NCI-H748 (cell line): ENCODE measurements around the gene RIPPLY3.
A peak's percentile ranks its signal among the peaks of the same experiment; 100 is the strongest.
"Not testable (repeated sequence)": the region's sequence is repeated elsewhere in the genome, so short reads cannot be mapped to it uniquely, and the experiment has no call there.

Experiments
- DNase-seq: peaks from one replicate; lab custom pipeline; 2025; ENCODE audit not compliant: unreplicated experiment; lab: John Stamatoyannopoulos, UW

RIPPLY3 gene

DNA sequence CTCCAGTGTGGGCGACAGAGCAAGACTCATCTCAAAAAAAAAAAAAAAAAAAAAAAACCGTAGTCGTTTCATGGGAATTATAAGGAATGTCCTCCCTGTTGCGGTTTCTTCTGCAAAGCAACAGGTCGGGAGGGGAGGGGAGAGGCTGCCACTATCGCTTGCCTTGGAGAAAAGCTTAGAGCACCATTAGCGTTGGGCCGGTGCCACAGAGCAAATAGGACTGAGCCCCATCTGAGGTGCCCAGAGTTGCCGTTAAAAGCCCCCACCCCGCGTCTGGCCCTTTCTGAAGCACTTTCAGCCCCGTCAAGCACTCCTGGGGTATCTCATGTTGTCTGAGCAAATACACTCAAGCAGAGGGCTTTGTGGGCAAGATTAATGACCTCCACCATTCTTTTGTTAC lies 2.2 kb downstream of the RIPPLY3 start:
- peak; percentile 98 for DNase-seq

- DNase-seq: peak; percentile 96
Measured at GRCh38 chr21:37009740-37010341, 3.3 kb downstream of the RIPPLY3 start.

DNA sequence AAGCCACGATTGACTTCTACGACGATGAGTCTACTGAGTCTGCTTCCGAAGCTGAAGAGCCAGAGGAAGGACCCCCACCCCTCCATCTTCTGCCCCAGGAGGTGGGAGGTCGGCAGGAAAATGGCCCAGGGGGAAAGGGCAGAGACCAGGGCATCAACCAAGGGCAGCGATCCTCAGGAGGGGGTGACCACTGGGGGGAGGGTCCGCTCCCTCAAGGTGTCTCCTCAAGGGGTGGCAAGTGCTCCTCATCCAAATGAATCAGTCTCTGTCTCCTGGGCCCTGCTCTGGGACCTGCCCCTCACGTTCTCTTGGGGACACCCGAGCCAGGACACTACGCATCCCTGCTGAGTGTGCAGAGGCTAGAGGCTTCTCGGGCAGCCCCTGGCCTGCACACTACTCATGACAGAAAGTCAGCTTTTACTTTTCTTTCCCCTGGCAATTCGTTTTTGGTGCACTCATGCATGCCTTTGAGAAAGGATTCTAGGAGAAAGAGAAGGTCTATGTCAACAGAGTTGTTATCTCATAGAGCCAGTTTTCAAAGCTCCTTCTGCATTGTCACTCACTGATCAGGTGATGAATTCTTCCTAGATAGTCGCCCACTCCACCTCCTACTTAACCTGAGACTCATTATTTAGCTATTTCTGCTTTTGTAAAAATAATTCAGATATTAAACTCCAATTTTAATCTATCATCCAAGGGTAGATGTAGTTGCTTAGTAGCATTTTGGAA lies 11.6 kb downstream of the RIPPLY3 start:
- no peak for DNase-seq

GRCh38 chr21:37026499-37026898 lies 20.0 kb downstream of the RIPPLY3 start:
- no peak for DNase-seq

GRCh38 chr21:37028570-37028969 lies 22.1 kb downstream of the RIPPLY3 start:
- DNase-seq: no peak

- DNase-seq: no peak
Measured at GRCh38 chr21:37030864-37031263, 24.4 kb downstream of the RIPPLY3 start.

DNA sequence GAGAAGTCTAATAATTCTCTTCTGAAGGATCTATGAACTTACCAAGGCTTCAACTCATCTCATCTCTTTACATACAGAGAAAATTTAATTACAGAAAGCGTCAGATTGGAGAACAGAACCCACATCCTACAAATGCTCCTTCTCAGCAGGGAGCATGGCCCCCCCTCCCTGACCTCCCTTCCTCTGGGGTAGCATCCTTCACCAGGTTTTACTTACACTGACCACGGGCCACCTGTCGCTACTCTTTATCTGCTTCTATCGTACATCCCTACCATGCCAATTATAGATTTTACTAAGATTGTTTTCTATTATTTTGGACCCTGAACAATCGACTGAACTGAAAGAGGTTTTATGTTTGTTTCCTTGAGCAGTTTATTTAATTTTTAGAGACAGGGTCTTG lies 25.8 kb downstream of the RIPPLY3 start:
- no peak for DNase-seq

GRCh38 chr21:37032877-37033471 lies 26.5 kb downstream of the RIPPLY3 start:
- DNase-seq: no peak

DNA sequence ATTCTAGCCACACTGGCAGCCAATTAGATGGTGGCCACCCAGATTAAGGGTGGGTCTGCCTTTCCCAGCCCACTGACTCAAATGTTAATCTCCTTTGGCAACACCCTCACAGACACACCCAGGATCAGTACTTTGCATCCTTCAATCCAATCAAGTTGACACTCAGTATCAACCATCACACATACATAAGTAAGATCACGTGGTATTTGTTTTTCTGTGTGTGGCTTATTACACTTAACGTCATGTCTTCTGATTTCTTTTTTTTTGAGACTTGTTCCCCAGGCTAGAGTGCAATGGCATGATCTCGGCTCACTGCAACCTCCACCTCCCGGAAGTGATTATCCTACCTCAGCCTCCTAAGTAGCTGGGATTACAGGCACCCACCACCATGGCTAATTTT lies 27.9 kb downstream of the RIPPLY3 start:
- DNase-seq: not testable (repeated sequence)

DNA sequence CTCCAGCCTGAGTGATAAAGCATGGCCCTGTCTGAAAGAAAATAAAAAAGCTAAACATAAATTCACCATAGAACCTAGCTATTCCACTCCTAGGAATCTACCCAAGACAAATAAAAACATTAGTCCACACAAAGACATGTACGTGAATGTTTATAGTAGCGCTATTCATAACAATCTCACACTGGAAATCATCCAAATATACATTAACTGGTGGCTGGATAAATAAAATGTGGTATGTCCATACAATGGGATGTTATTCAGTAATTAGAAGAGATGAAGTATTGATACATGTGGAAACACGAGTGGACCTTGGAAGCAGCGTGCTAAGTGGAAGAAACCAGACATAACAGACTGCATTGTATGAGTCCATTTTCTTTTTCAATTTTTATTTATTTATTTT lies 29.7 kb downstream of the RIPPLY3 start:
- peak; percentile 15 for DNase-seq

DNA sequence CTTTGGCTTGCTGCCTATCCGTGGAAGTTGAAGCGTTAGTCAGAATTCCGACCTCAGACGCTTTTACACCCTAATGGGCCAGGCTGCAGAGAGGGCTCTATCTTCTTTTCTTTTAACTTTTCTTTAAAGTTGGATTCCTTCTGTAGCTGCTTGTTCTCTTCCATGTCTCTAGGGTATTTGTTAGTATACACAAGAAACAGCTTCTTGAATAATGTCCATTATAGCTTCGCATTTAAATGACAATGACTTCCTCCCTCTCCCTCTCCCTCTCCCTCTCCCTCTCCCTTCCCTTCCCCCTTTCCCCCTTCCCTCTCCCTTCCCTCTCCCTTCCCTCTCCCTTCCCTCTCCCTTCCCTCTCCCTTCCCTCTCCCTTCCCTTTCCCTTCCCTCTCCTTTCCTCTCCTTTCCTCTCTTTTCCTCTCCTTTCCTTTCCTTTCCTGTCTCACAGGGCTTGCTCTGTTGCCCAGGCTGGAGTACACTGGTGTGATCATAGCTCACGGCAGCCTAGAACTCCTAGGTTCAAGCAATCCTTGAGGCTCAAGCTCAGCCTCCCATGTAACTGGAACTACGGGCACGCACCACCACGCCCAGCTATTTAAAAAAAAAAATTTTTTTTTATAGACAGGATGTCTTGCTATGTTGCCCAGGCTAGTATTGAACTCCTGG lies 33.0 kb downstream of the RIPPLY3 start:
- no peak for DNase-seq

DNA sequence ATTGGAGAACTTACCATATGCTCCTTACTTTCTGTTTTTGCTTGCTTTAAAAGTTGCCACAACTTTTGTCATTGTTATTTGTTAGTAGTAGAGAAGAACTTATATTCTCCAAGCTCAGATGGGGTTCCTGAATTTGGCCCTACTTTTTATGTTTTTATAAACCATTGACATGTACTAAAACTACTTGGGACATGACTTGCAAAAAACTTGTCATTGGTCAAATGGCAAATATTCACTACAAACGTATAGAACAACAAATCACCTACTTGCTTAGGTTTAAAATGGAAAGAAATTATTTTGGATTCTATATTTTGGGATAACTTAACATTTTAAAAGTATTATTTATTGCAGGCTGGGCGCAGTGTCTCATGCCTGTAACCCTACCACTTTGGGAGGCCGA lies 33.7 kb downstream of the RIPPLY3 start:
- DNase-seq: no peak

DNA sequence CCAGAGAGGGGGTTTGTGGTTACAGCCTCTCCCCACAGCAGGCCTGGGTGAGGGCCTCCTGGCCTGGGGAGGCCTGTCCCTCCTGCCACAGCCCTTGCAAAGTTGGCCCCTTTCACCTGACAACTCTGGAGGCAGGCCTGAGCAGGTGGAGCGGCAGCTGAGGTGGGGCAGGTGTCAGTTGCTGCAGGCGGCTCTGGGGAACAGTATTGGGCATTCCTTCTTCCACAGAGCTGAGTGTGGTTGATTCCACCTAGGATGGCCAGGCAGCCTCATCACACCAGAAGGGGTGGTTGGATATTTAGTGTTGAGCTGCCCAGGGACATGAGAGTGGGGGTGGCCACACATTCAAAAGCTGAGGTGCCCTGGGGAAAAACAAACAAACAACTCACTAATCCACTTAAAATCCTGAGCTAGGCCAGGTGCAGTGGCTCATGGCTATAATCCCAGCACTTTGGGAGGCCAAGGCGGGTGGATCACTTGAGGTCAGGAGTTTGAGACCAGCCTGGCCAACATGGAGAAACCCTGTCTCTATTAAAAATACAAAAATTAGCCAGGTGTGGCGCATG lies 35.3 kb downstream of the RIPPLY3 start:
- DNase-seq: peak; percentile 55

DNA sequence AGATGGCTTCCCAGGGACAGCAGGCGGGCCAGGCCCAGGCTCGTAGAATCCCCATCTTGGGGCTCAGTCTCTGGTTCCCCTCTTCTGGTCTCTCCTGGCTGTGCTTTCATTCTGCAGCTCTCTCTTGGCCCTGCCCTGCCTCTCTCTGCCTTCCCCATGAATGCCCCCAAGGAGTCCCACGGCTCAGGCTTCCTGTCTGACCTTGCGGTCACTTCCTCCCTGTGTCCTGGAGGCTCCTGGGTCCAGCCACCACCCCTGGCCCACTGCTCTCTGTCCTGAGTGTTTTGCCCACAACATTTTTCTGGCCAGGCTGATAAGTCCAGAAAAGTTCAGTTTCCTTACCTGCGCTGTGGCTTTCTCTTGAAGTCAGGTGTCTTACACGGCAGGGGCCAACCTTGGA lies 37.3 kb downstream of the RIPPLY3 start:
- DNase-seq: no peak

DNA sequence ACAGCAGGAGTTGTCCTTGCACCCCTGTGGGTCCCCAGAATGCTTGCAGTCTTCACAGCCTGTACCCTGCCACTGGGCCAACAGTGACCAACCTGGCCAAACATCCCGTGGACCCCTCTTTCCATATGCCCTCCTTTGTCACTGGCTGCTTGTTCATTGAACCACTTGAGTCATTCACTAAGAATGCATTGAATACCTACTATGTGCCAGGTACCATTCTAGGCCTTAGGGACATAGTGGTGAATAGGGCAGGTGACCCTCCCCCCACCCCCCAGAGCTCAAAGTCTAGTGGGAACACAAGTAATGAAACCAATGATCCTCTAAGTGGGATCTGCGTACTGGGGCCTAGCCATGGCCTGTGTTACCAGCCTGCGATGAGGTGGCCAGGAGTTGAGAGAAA lies 38.1 kb downstream of the RIPPLY3 start:
- no peak for DNase-seq

- DNase-seq: no peak
Measured at GRCh38 chr21:37045149-37045548, 38.6 kb downstream of the RIPPLY3 start.

GRCh38 chr21:37045556-37045955 lies 39.1 kb downstream of the RIPPLY3 start:
- DNase-seq: no peak

DNA sequence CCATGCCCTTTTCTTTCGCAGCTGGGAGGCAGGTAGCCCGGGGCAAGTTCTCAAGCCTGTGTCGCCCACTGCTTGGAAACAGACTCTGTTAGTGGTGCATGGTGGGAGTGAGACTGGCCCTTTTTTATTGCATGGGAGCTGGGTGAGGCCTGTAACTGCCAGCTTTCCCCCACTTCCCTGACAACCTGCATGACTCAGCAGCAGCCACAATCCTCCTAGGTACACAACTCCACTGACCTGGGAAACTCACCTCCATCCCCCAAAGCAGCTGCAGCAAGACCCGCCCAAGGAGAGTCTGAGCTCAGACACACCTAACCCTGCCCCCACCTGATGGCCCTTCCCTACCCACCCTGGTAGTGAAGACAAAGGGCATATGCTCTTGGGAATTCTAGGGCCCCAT lies 40.6 kb downstream of the RIPPLY3 start:
- peak; percentile 17 for DNase-seq

- not testable (repeated sequence) for DNase-seq
Measured at GRCh38 chr21:37049741-37050140, 43.2 kb downstream of the RIPPLY3 start.

DNA sequence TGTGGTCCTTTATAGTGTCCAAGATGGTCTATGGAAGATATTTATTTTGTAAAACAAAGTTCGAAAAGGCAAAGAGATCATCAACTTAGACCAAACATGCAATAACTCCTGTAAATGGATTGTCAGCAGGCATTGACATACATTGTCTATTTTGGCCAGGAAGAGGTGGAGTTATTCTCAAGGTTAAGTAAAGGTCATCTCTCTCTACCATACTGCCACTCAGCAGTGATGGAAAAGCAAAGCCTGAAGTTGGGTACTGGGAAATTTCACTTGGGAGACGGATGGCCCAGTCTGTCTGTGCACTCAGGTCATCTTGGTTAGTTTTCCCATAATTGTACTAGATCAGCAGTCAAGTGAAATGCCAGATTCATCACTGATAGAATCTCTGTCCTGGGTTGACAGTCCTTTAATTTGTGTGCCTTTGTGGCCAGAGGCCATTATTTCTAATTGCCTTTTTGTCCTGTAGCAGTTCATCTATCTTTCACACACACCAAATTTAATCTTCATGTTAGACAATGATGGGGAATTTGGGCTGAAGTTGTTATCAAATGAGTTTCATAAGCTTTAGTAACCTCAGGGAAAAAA lies 48.9 kb downstream of the RIPPLY3 start:
- DNase-seq: no peak

- DNase-seq: no peak
Measured at GRCh38 chr21:37057614-37058013, 51.1 kb downstream of the RIPPLY3 start.
